Epithelial cell of alveolus of lung (primary cell): ENCODE data around the gene NCKAP5. TPM values are rescaled to one million over a fixed set of nuclear protein-coding genes. Genes with fewer than 3 reads are reported as not detected.

Source experiments
- total RNA-seq: library from RNA; depleted of rRNA; stranded (reverse); fragments of >200 nt; gene quantifications from 2 replicates; pipeline ENCODE4 v1.2.1, GENCODE V29; 2015

Gene NCKAP5
- 1.9 and 2.2 TPM in 2 replicates for total RNA-seq

GRCh38 chr2:133568172-133568571 lies at the start of gene NCKAP5:
NCKAP5 (minus strand) TSS chr2:133568463; CDS start chr2:133517526, 50,937 bp downstream.

GRCh38 chr2:132669908-132670495 lies 898.3 kb downstream of the NCKAP5 start, which contains the start of gene LYPD1:
LYPD1 (minus strand) TSS chr2:132670205; CDS start chr2:132669932, 273 bp downstream.

